B cell (primary cell): ENCODE results near the gene HDLBP. TPM values are rescaled to one million over a fixed set of nuclear protein-coding genes. Genes with fewer than 3 reads are reported as not detected.
"Not testable (repeated sequence)": the region's sequence is repeated elsewhere in the genome, so short reads cannot be mapped to it uniquely, and the experiment has no call there.

Experiments used
- ATAC-seq: fragments of 200-7000 bp; cut with Tn5 transposase; one replicate; pipeline ENCODE4 v1.10.0; 2021; ENCODE audit warnings: low read depth, mild to moderate bottlenecking, moderate number of reproducible peaks, moderate library complexity
- CTCF ChIA-PET: fragments of 350-600 bp; sonication (Branson Sonifier 250); formaldehyde crosslinking; loops from one replicate; lab custom pipeline; 2021; ENCODE audit warnings: antibody characterized with exemption, inconsistent platforms; lab: Charles Lee
- POLR2A ChIA-PET: fragments of 350-600 bp; sonication (Branson Sonifier 250); formaldehyde crosslinking; loops from one replicate; lab custom pipeline; 2021; ENCODE audit warnings: antibody characterized with exemption; lab: Charles Lee
- DNase-seq: peaks from one replicate; pipeline ENCODE4 v3.0.0; 2013
- H2AFZ ChIP-seq: 2 replicates; pipeline ENCODE4 v1.6.1; 2012; ENCODE audit warnings: mild to moderate bottlenecking, low read depth, low read length; ENCODE audit not compliant: insufficient read depth, poor library complexity, severe bottlenecking
- H3K27ac ChIP-seq, 2 donors: 1 replicate in 1 of 2; 2 replicates in 1 of 2; pipeline ENCODE4 v1.5.1; 2012 to 2013; ENCODE audit warnings: low read length in 2 of 2, mild to moderate bottlenecking in 2 of 2, moderate library complexity in 1 of 2
- H3K27me3 ChIP-seq, 4 experiments: fragments of 200-600 bp in 1 of 4; sonication (generic) in 1 of 4; replicated peaks in 1 of 4; 1 replicate in 2 of 4; 2 replicates in 2 of 4; pipeline versions ENCODE4 v1.6.1 to v1.7.0; 2013 to 2016; ENCODE audit warnings: low read length in 3 of 4, mild to moderate bottlenecking in 2 of 4, mixed read lengths in 1 of 4, moderate library complexity in 1 of 4; ENCODE audit not compliant: insufficient read depth in 4 of 4, control insufficient read depth in 3 of 4; ENCODE audit errors: control extremely low read depth in 1 of 4
- H3K36me3 ChIP-seq, 2 experiments: replicated peaks in 1 of 2; 1 replicate in 1 of 2; 2 replicates in 1 of 2; pipeline versions ENCODE4 v1.6.1 to v1.7.1; 2013; ENCODE audit warnings: low read length in 1 of 2; ENCODE audit not compliant: insufficient read depth in 2 of 2, control insufficient read depth in 1 of 2; ENCODE audit errors: control extremely low read depth in 1 of 2, extremely low read depth in 1 of 2
- H3K4me1 ChIP-seq, 2 donors: fragments of 200-600 bp in 1 of 2; sonication (generic) in 1 of 2; 1 replicate in 1 of 2; 2 replicates in 1 of 2; pipeline versions ENCODE4 v1.5.1 to v1.6.1; 2013 to 2017; ENCODE audit warnings: low read length in 2 of 2; ENCODE audit not compliant: control insufficient read depth in 2 of 2, insufficient read depth in 2 of 2
- H3K4me2 ChIP-seq: replicated peaks from 2 replicates; pipeline ENCODE3; 2012; ENCODE audit warnings: mild to moderate bottlenecking, low read depth, low read length; ENCODE audit not compliant: poor library complexity, severe bottlenecking
- H3K4me3 ChIP-seq, 5 experiments: fragments of 200-600 bp in 1 of 5; sonication (generic) in 1 of 5; 1 replicate in 3 of 5; 2 replicates in 2 of 5; pipeline versions ENCODE4 v1.5.1 to v1.7.0; 2011 to 2016; ENCODE audit warnings: low read length in 4 of 5, mild to moderate bottlenecking in 4 of 5, low read depth in 2 of 5, control low read depth in 1 of 5, moderate library complexity in 1 of 5; ENCODE audit not compliant: insufficient read depth in 1 of 5; ENCODE audit errors: control extremely low read depth in 1 of 5, extremely low read depth in 1 of 5
- H3K79me2 ChIP-seq: fragments of 200-600 bp; sonication (generic); one replicate; pipeline ENCODE4 v1.6.0; 2016; ENCODE audit warnings: low read length; ENCODE audit not compliant: control insufficient read depth, insufficient read depth
- H3K9ac ChIP-seq: fragments of 200-600 bp; sonication (generic); 2 replicates; pipeline ENCODE4 v1.6.1; 2017; ENCODE audit warnings: mild to moderate bottlenecking, low read length, moderate library complexity
- H3K9me3 ChIP-seq, 3 donors: one replicate each; pipeline versions ENCODE4 v1.6.1 to v1.7.1; 2013; ENCODE audit warnings: low read length in 2 of 3; ENCODE audit not compliant: control insufficient read depth in 2 of 3, insufficient read depth in 1 of 3; ENCODE audit errors: control extremely low read depth in 1 of 3
- H4K20me1 ChIP-seq: 2 replicates; pipeline ENCODE4 v1.6.0; 2012; ENCODE audit warnings: mild to moderate bottlenecking, low read length; ENCODE audit not compliant: insufficient read depth, control insufficient read depth, poor library complexity, severe bottlenecking
- H3K27ac Mint-ChIP-seq: one replicate; pipeline ENCODE4 v1.8.0; 2021; ENCODE audit warnings: mixed read lengths
- H3K27me3 Mint-ChIP-seq: one replicate; pipeline ENCODE4 v1.8.0; 2021; ENCODE audit warnings: mixed read lengths
- H3K4me1 Mint-ChIP-seq: one replicate; pipeline ENCODE4 v1.8.0; 2021; ENCODE audit warnings: mixed read lengths
- H3K4me3 Mint-ChIP-seq: one replicate; pipeline ENCODE4 v1.8.0; 2021; ENCODE audit warnings: mixed read lengths
- H3K9me3 Mint-ChIP-seq: one replicate; pipeline ENCODE4 v1.8.0; 2022; ENCODE audit warnings: mixed read lengths; ENCODE audit not compliant: insufficient read depth
- CTCF ChIP-seq: fragments of 200-600 bp; IDR thresholded peaks from one replicate; pipeline ENCODE4 v1.8.0; 2022; ENCODE audit warnings: antibody characterized with exemption, mild to moderate bottlenecking
- EZH2 ChIP-seq: IDR thresholded peaks from 2 replicates; pipeline ENCODE4 v1.6.1; 2012; ENCODE audit warnings: borderline replicate concordance, low read depth, mild to moderate bottlenecking, moderate library complexity, low read length; ENCODE audit not compliant: insufficient read depth, poor library complexity, severe bottlenecking
- WGBS: methylation state at CpG from one replicate; pipeline ENCODE4 v1.1.5; 2013; ENCODE audit warnings: missing lambda C conversion rate; ENCODE audit not compliant: insufficient coverage; 5-methylcytosine and 5-hydroxymethylcytosine counted together
- intact Hi-C: fragments of 100-400 bp; cut with micrococcal nuclease; formaldehyde crosslinking; loops from one replicate; pipeline ENCODE4 v1.10.0; 2022
- polyA plus RNA-seq: library from polyadenylated mRNA; depleted of rRNA; stranded (reverse); fragments of >200 nt; gene quantifications from 2 replicates; pipeline ENCODE4 v1.2.3, GENCODE V29; 2012
- total RNA-seq, 2 donors: library from RNA; stranded (reverse); fragments of 120-200 nt in 1 of 2; gene quantifications; 1 replicate in 1 of 2; 2 replicates in 1 of 2; pipeline versions ENCODE4 v1.2.3 to v1.2.4, GENCODE V29; 2013 to 2022

HDLBP gene
- total and polyA plus RNA-seq, 2 donors (not counting 1 experiment from before 2014, with no cell fraction given): 55.1 to 127 TPM

- DNase-seq (no peak), ATAC-seq (no peak)
- Mint-ChIP-seq H3K27ac (no peak overlapping the region), H3K9me3 (no peaks in the 10 kb centered on the region), H3K4me3 (no peak overlapping the region), H3K4me1 (no peaks in the 10 kb centered on the region), H3K27me3 (no peaks in the 10 kb centered on the region)
- Histone ChIP-seq H3K9me3 (no peaks in the 10 kb centered on the region), H3K79me2 (no peaks in the 10 kb centered on the region), H3K9ac (no peak overlapping the region), H3K4me1 (no peaks in the 10 kb centered on the region), H4K20me1 (no peaks in the 10 kb centered on the region), H3K4me2 (no peak overlapping the region), H3K27ac (no peak overlapping the region), H3K36me3 (no peaks in the 10 kb centered on the region), H3K27me3 (no peaks in the 10 kb centered on the region), H2AFZ (no peak overlapping the region), H3K4me3 (no peak overlapping the region)
- CTCF ChIA-PET: no interaction called here
- 87% methylated on average over 27 of the region's 27 CpGs for WGBS
- POLR2A ChIA-PET: no interaction called here
- TF ChIP-seq EZH2: no peak
- TF ChIP-seq CTCF: no peak
- intact Hi-C loops: no loop called here
Measured at GRCh38 chr2:241198381-241199279, 116.8 kb downstream of the HDLBP start.

- Mint-ChIP-seq H3K4me3 (no peak overlapping the region), H3K27me3 (no peaks in the 10 kb centered on the region), H3K9me3 (no peaks in the 10 kb centered on the region), H3K27ac (no peak overlapping the region), H3K4me1 (no peaks in the 10 kb centered on the region)
- no peaks in the 10 kb centered on the region for H3K27me3 ChIP-seq
- H3K4me1 ChIP-seq: no peaks in the 10 kb centered on the region
- no peak overlapping the region for H3K27ac ChIP-seq
- H3K9me3 ChIP-seq: no peaks in the 10 kb centered on the region
- no peaks in the 10 kb centered on the region for H3K36me3 ChIP-seq
- ChIA-PET CTCF (no interaction called here), POLR2A (no interaction called here)
- ATAC-seq (no peak), DNase-seq (no peak)
- H4K20me1 ChIP-seq: no peaks in the 10 kb centered on the region
- intact Hi-C loops: no loop called here
- no peak overlapping the region for H3K9ac ChIP-seq
- WGBS: 85% methylated on average over 5 of the region's 6 CpGs
- no peak overlapping the region for H2AFZ ChIP-seq
- no peak overlapping the region for H3K4me3 ChIP-seq
- no peak overlapping the region for H3K4me2 ChIP-seq
- no peak for TF ChIP-seq CTCF
- no peak for TF ChIP-seq EZH2
- H3K79me2 ChIP-seq: no peaks in the 10 kb centered on the region
Measured at GRCh38 chr2:241197947-241198346, 117.5 kb downstream of the HDLBP start.

GRCh38 chr2:241197246-241197645 lies 118.2 kb downstream of the HDLBP start:
- H3K27me3 Mint-ChIP-seq, intact Hi-C loops, ATAC-seq, H3K9me3 Mint-ChIP-seq, H3K4me1 ChIP-seq, H3K4me3 ChIP-seq, H3K9ac ChIP-seq, H3K79me2 ChIP-seq, H3K27ac ChIP-seq, POLR2A ChIA-PET, H3K36me3 ChIP-seq, H4K20me1 ChIP-seq, H2AFZ ChIP-seq, H3K4me3 Mint-ChIP-seq, H3K27me3 ChIP-seq, CTCF ChIA-PET, H3K27ac Mint-ChIP-seq, H3K4me1 Mint-ChIP-seq, DNase-seq, H3K4me2 ChIP-seq, H3K9me3 ChIP-seq: not testable (repeated sequence)
- WGBS: 99% methylated on average over 11 of the region's 14 CpGs
